HepG2 (cell line): ENCODE measurements around the gene ZNF512B. TPM values are rescaled to one million over a fixed set of nuclear protein-coding genes. Genes with fewer than 3 reads are reported as not detected.
A peak's percentile ranks its signal among the peaks of the same experiment; 100 is the strongest.

ENCODE experiments used
- ATAC-seq: fragments of 200-7000 bp; cut with Tn5 transposase; 3 replicates; pipeline ENCODE4 v1.9.1; 2020; ENCODE audit warnings: mild to moderate bottlenecking, moderate library complexity
- BruUV-seq: library from RNA; stranded (reverse); fragments of 400-500 nt; replicated peaks from 2 replicates; lab custom pipeline; 2021; lab: Mats Ljungman, UMichigan
- CTCF ChIA-PET: fragments of 300-600 bp; formaldehyde crosslinking; extraction: SDS; loops from one replicate; lab custom pipeline; 2021; ENCODE audit warnings: low total read pairs, inconsistent platforms, low intra/inter-chr PET ratio; lab: Yijun Ruan, JAX
- POLR2A ChIA-PET: fragments of 350-600 bp; sonication (Branson Sonifier 250); formaldehyde crosslinking; loops from one replicate; lab custom pipeline; 2020; ENCODE audit warnings: antibody characterized with exemption, inconsistent platforms; lab: Yijun Ruan, JAX
- DNase-seq: peaks from one replicate; pipeline ENCODE4 v3.0.0-alpha.2; 2015; ENCODE audit warnings: low spot score
- FAIRE-seq: peaks from 3 replicates; lab custom pipeline; 2011; peaks lifted over from hg19 to GRCh38; lab: Jason Lieb, UNC
- H2AFZ ChIP-seq: one replicate; pipeline ENCODE4 v1.6.1; 2011; ENCODE audit warnings: low read length, inconsistent platforms
- H3K27ac ChIP-seq: fragments of 300-600 bp; 3 replicates; pipeline ENCODE4 v1.8.0; 2011; ENCODE audit warnings: mixed run types, mild to moderate bottlenecking, mixed read lengths, low read length, inconsistent platforms; ENCODE audit not compliant: insufficient read depth; ENCODE audit errors: extremely low read length
- H3K27me3 ChIP-seq, 2 experiments: fragments of 200-600 bp in 1 of 2; 2 replicates in 1 of 2; 3 replicates in 1 of 2; pipeline versions ENCODE4 v1.6.0 to v1.8.0; 2011; ENCODE audit warnings: low read length in 2 of 2, mild to moderate bottlenecking in 2 of 2, moderate library complexity in 2 of 2, inconsistent platforms in 1 of 2; ENCODE audit not compliant: insufficient read depth in 2 of 2, control insufficient read depth in 1 of 2
- H3K36me3 ChIP-seq, 2 experiments: fragments of 200-600 bp in 1 of 2; replicated peaks in 1 of 2; 2 replicates in 1 of 2; 3 replicates in 1 of 2; pipeline versions ENCODE4 v1.5.1 to v1.8.0; 2011; ENCODE audit warnings: low read length in 2 of 2, inconsistent platforms in 1 of 2; ENCODE audit not compliant: insufficient read depth in 2 of 2, control insufficient read depth in 1 of 2
- H3K4me1 ChIP-seq: 2 replicates; pipeline ENCODE4 v1.5.1; 2012; ENCODE audit warnings: low read length, inconsistent platforms; ENCODE audit not compliant: insufficient read depth
- H3K4me2 ChIP-seq: 2 replicates; pipeline ENCODE4 v1.6.0; 2011; ENCODE audit warnings: low read depth, low read length, inconsistent platforms
- H3K4me3 ChIP-seq, 3 experiments: fragments of 200-600 bp in 1 of 3; sonication (generic), shearing (Covaris generic) in 1 of 3; replicated peaks in 1 of 3; 2 replicates each; pipeline ENCODE4 v1.5.1; 2011 to 2016; ENCODE audit warnings: low read length in 3 of 3, inconsistent platforms in 2 of 3, low read depth in 2 of 3, mild to moderate bottlenecking in 2 of 3, control low read depth in 1 of 3, mixed read lengths in 1 of 3; ENCODE audit not compliant: insufficient read depth in 1 of 3
- H3K79me2 ChIP-seq: one replicate; pipeline ENCODE4 v1.6.1; 2011; ENCODE audit warnings: low read length, inconsistent platforms; ENCODE audit not compliant: insufficient read depth
- H3K9ac ChIP-seq: 2 replicates; pipeline ENCODE4 v1.6.0; 2011; ENCODE audit warnings: mild to moderate bottlenecking, low read depth, low read length, inconsistent platforms; ENCODE audit not compliant: insufficient read depth
- H3K9me3 ChIP-seq: 2 replicates; pipeline ENCODE4 v1.5.1; 2012; ENCODE audit warnings: mild to moderate bottlenecking, low read length
- H4K20me1 ChIP-seq: 2 replicates; pipeline ENCODE4 v1.6.0; 2011; ENCODE audit warnings: inconsistent platforms, mild to moderate bottlenecking, low read length, moderate library complexity; ENCODE audit not compliant: insufficient read depth
- AGO2 ChIP-seq: fragments of 200-400 bp; formaldehyde crosslinking; optimal IDR thresholded peaks from 2 replicates; pipeline ENCODE3; 2017; ENCODE audit warnings: mild to moderate bottlenecking, low read depth, low read length, moderate library complexity
- AKAP8 ChIP-seq: sonication (generic); formaldehyde crosslinking; IDR thresholded peaks from 2 replicates; pipeline ENCODE4 v1.5.1; 2020; ENCODE audit warnings: mild to moderate bottlenecking, missing genetic modification reagents
- CBFB ChIP-seq: sonication (generic); formaldehyde crosslinking; IDR thresholded peaks from 2 replicates; pipeline ENCODE4 v1.4.0; 2020; ENCODE audit warnings: missing genetic modification reagents
- CREM ChIP-seq, 2 experiments: sonication (generic) in 1 of 2; formaldehyde crosslinking in 1 of 2; IDR thresholded peaks; 2 replicates each; pipeline versions ENCODE4 v1.4.0 to v1.6.1; 2016 to 2020; ENCODE audit warnings: antibody characterized with exemption in 1 of 2, mild to moderate bottlenecking in 1 of 2, missing genetic modification reagents in 1 of 2
- EZH2 ChIP-seq: conservative IDR thresholded peaks from 2 replicates; pipeline ENCODE4 v1.6.1; 2012; ENCODE audit warnings: mild to moderate bottlenecking, low read depth, low read length, moderate library complexity
- GLI4 ChIP-seq: sonication (generic); formaldehyde crosslinking; IDR thresholded peaks from 2 replicates; pipeline ENCODE4 v1.5.1; 2020; ENCODE audit warnings: missing genetic modification reagents, mild to moderate bottlenecking, moderate library complexity, borderline replicate concordance
- POGZ ChIP-seq: sonication (generic); formaldehyde crosslinking; IDR thresholded peaks from 2 replicates; pipeline ENCODE4 v1.4.0; 2020; ENCODE audit warnings: mild to moderate bottlenecking, missing genetic modification reagents
- POLR2A ChIP-seq, 2 experiments: IDR thresholded peaks; 2 replicates each; pipeline ENCODE4 v1.6.1; 2011; ENCODE audit warnings: low read depth in 2 of 2, low read length in 2 of 2, mild to moderate bottlenecking in 1 of 2, moderate library complexity in 1 of 2; ENCODE audit not compliant: insufficient read depth in 1 of 2
- RBFOX2 ChIP-seq: fragments of 200-400 bp; formaldehyde crosslinking; IDR thresholded peaks from 2 replicates; pipeline ENCODE4 v1.6.1; 2017; ENCODE audit warnings: low read depth, mild to moderate bottlenecking, low read length
- RBM22 ChIP-seq: fragments of 200-400 bp; formaldehyde crosslinking; optimal IDR thresholded peaks from 2 replicates; pipeline ENCODE3; 2017; ENCODE audit warnings: mild to moderate bottlenecking, low read length, moderate library complexity
- REL ChIP-seq: sonication (generic); formaldehyde crosslinking; conservative IDR thresholded peaks from 2 replicates; pipeline ENCODE4 v1.8.0; 2022; ENCODE audit warnings: mild to moderate bottlenecking, missing genetic modification reagents, moderate library complexity
- SAFB2 ChIP-seq: sonication (generic); formaldehyde crosslinking; IDR thresholded peaks from 2 replicates; pipeline ENCODE4 v1.5.1; 2020; ENCODE audit warnings: missing genetic modification reagents, low read depth, mild to moderate bottlenecking, borderline replicate concordance
- SIN3B ChIP-seq: fragments of 150-350 bp; IDR thresholded peaks from 2 replicates; pipeline ENCODE4 v1.6.1; 2014; ENCODE audit warnings: low read length
- SMAD3 ChIP-seq: sonication (generic); formaldehyde crosslinking; IDR thresholded peaks from 2 replicates; pipeline ENCODE4 v1.4.0; 2020; ENCODE audit warnings: missing genetic modification reagents
- ZBTB10 ChIP-seq: sonication (generic); formaldehyde crosslinking; IDR thresholded peaks from 2 replicates; pipeline ENCODE4 v1.4.0; 2020; ENCODE audit warnings: missing genetic modification reagents, borderline replicate concordance
- ZNF674 ChIP-seq: sonication (generic); formaldehyde crosslinking; IDR thresholded peaks from 2 replicates; pipeline ENCODE4 v1.5.0; 2020; ENCODE audit warnings: low read depth, mild to moderate bottlenecking, missing genetic modification reagents
- ZNF768 ChIP-seq: sonication (generic); formaldehyde crosslinking; IDR thresholded peaks from 2 replicates; pipeline ENCODE4 v1.4.0; 2020; ENCODE audit warnings: missing genetic modification reagents
- WGBS: methylation state at CpG from one replicate; pipeline ENCODE4 v1.1.6; 2017; ENCODE audit warnings: low lambda C conversion rate; 5-methylcytosine and 5-hydroxymethylcytosine counted together
- in situ Hi-C: cut with HindIII; loops from 2 replicates; pipeline ENCODE4 v1.10.0; 2017; ENCODE audit warnings: low pct_unique_long_range_greater_than_20kb; ENCODE audit not compliant: extremely low pct_ligation_motif_present
- intact Hi-C: fragments of 100-400 bp; cut with micrococcal nuclease; formaldehyde crosslinking; loops from one replicate; pipeline ENCODE4 v1.10.0; 2022; ENCODE audit not compliant: unreplicated experiment
- polyA plus RNA-seq, 8 experiments: library from polyadenylated mRNA; depleted of rRNA in 3 of 8; stranded (reverse) in 7 of 8; unstranded in 1 of 8; fragments of >200 nt; fragmentation: Illumina TruSeq in 4 of 8; extraction: Trizol in 4 of 8; gene quantifications; 2 replicates each; pipeline versions ENCODE4 v1.2.1 to v1.2.3, GENCODE V29; 2011 to 2016; ENCODE audit warnings: low read depth in 4 of 8, missing spikeins in 1 of 8, mixed read lengths in 1 of 8; ENCODE audit not compliant: insufficient read depth in 1 of 8
- total RNA-seq, 5 experiments: library from RNA; depleted of rRNA; stranded (reverse); fragments of >200 nt; fragmentation: Illumina TruSeq; extraction: Trizol; gene quantifications; 2 replicates each; pipeline ENCODE4 v1.2.3, GENCODE V29; 2016; ENCODE audit warnings: low read depth in 1 of 5
- TF ChIP-seq, protein P1 (sequence below): sonication (generic); formaldehyde crosslinking; IDR thresholded peaks from 2 replicates; pipeline ENCODE4 v1.4.0; 2020; ENCODE audit warnings: mild to moderate bottlenecking, missing genetic modification reagents
- TF ChIP-seq, protein P2 (sequence below): sonication (generic); formaldehyde crosslinking; IDR thresholded peaks from 2 replicates; pipeline ENCODE4 v1.8.0; 2022; ENCODE audit warnings: mild to moderate bottlenecking, missing genetic modification reagents, moderate library complexity

Gene ZNF512B
- total and polyA plus RNA-seq, 2 of the 13 experiments (the other 11 are each of a cell fraction or from before 2014, with no cell fraction given): 11.5 to 30.6 TPM

GRCh38 chr20:63966944-63967322 is 2.8 kb downstream of the ZNF512B start:
- Histone ChIP-seq H3K4me2 (no peak overlapping the region), H3K4me3 (no peak overlapping the region), H3K79me2 (peaks cover 13% of the 10 kb centered on the region), H3K9me3 (no peaks in the 10 kb centered on the region), H2AFZ (no peak overlapping the region), H3K36me3 (peaks cover 35 to 47% of the 10 kb centered on the region in 2 experiments), H3K27me3 (no peaks in the 10 kb centered on the region), H3K4me1 (peaks cover 31% of the 10 kb centered on the region), H3K9ac (no peak overlapping the region), H4K20me1 (no peaks in the 10 kb centered on the region), H3K27ac (no peak overlapping the region)
- no TSS peak for BruUV-seq
- in situ Hi-C loops: no loop called here
- ATAC-seq (no peak), DNase-seq (no peak), FAIRE-seq (no peak)
- POLR2A ChIA-PET: interaction anchor here (0.8 to 3.1 kb wide), 3 partner anchors 8 to 13 kb away, joined by 3 to 78 read pairs (median 16); partner anchors contain the start of genes PRPF6, SAMD10 and UCKL1
- CTCF ChIA-PET: no interaction called here
- 93% methylated on average over 12 of the region's 13 CpGs for WGBS
- intact Hi-C loops: loop anchor here (10.0 kb wide), 1 partner anchor 1602 kb away; the partner anchor contains the start of gene LAMA5
- TF ChIP-seq RBM22: peak; percentile 49
- TF ChIP-seq, protein P1, sequence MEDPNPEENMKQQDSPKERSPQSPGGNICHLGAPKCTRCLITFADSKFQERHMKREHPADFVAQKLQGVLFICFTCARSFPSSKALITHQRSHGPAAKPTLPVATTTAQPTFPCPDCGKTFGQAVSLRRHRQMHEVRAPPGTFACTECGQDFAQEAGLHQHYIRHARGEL (CRISPR knock-in tag): no peak
- TF ChIP-seq, protein P2, sequence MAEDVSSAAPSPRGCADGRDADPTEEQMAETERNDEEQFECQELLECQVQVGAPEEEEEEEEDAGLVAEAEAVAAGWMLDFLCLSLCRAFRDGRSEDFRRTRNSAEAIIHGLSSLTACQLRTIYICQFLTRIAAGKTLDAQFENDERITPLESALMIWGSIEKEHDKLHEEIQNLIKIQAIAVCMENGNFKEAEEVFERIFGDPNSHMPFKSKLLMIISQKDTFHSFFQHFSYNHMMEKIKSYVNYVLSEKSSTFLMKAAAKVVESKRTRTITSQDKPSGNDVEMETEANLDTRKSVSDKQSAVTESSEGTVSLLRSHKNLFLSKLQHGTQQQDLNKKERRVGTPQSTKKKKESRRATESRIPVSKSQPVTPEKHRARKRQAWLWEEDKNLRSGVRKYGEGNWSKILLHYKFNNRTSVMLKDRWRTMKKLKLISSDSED (CRISPR knock-in tag): peak; percentile 56; the same call in 1 of the 2 replicates
- no peak for TF ChIP-seq EZH2
- TF ChIP-seq AKAP8 (CRISPR knock-in tag): peak; percentile 40; the same call in 1 of the 2 replicates
- no peak for TF ChIP-seq POGZ
- no peak for TF ChIP-seq REL
- 0 out of 2 replicates have a peak, but pooled peaks have one; percentile 9 for TF ChIP-seq ZNF768
- no peak for TF ChIP-seq CREM (IDR thresholded peaks at IDR 0.05)
- TF ChIP-seq CREM (CRISPR knock-in tag; IDR thresholded peaks at IDR 0.05): no peak
- peak; percentile 56 for TF ChIP-seq AGO2
- TF ChIP-seq POLR2A (IDR thresholded peaks at IDR 0.05; ENCODE audit: insufficient read depth in 1 of 2, low read depth in 2 of 2, low read length in 2 of 2): peak in 1 of 2 experiments; percentile 28; a peak in 1 of 4 replicates
- 0 out of 2 replicates have a peak, but pooled peaks have one; percentile 62 for TF ChIP-seq SAFB2 (CRISPR knock-in tag)
- no peak for TF ChIP-seq ZBTB10 (CRISPR knock-in tag)
- no peak for TF ChIP-seq SIN3B
- TF ChIP-seq CBFB (CRISPR knock-in tag): no peak
- no peak for TF ChIP-seq ZNF674 (CRISPR knock-in tag)
- no peak for TF ChIP-seq SMAD3
- peak; percentile 64 for TF ChIP-seq RBFOX2
- no peak for TF ChIP-seq GLI4
